AG04450 (cell line): Measurements from ENCODE around the gene DLGAP4. TPM values are rescaled to one million over a fixed set of nuclear protein-coding genes. Genes with fewer than 3 reads are reported as not detected.

Source experiments
- CTCF ChIA-PET: fragments of 300-600, 350-600 bp; formaldehyde crosslinking; extraction: SDS; loops from one replicate; lab custom pipeline; 2022; ENCODE audit warnings: antibody characterized with exemption, inconsistent platforms; lab: Charles Lee
- POLR2A ChIA-PET: fragments of 350-600 bp; formaldehyde crosslinking; extraction: SDS; loops from one replicate; lab custom pipeline; 2021; ENCODE audit warnings: antibody characterized with exemption, inconsistent platforms; lab: Yijun Ruan, JAX
- DNase-seq: peaks from one replicate; pipeline ENCODE4 v3.0.0-alpha.2; 2011; ENCODE audit warnings: low read depth, low spot score
- H3K27ac ChIP-seq: one replicate; pipeline ENCODE4 v1.5.1; 2012; ENCODE audit warnings: low read depth, low read length, control low read depth
- H3K27me3 ChIP-seq: one replicate; pipeline ENCODE4 v1.6.0; 2012; ENCODE audit warnings: low read length; ENCODE audit not compliant: control insufficient read depth, insufficient read depth
- H3K4me3 ChIP-seq: 2 replicates; pipeline ENCODE4 v1.5.1; 2011; ENCODE audit warnings: mild to moderate bottlenecking, low read depth, low read length, control low read depth
- H3K9me3 ChIP-seq: 2 replicates; pipeline ENCODE4 v1.5.1; 2012; ENCODE audit warnings: low read length; ENCODE audit not compliant: control insufficient read depth, insufficient read depth
- CTCF ChIP-seq: IDR thresholded peaks from 2 replicates; pipeline ENCODE4 v1.5.1; 2011; ENCODE audit warnings: low read depth, low read length, control low read depth, inconsistent platforms
- polyA plus RNA-seq: library from polyadenylated mRNA; depleted of rRNA; stranded (reverse); fragments of >200 nt; gene quantifications from 2 replicates; pipeline ENCODE4 v1.2.3, GENCODE V29; 2011

Gene DLGAP4
- polyA plus RNA-seq, 1 experiment: 17.7 TPM

GRCh38 chr20:36306553-36307411, 643 bp downstream of the DLGAP4 start:
- peaks cover 78% of the 10 kb centered on the region for H3K27me3 ChIP-seq
- no peak for DNase-seq
- no peaks in the 10 kb centered on the region; the same call in 1 of the 2 replicates for H3K9me3 ChIP-seq
- ChIA-PET POLR2A (no interaction called here), CTCF (interaction anchor here (0.6 kb wide), 1 partner anchor 125 kb away, joined by 3 read pairs; no protein-coding TSS in a partner anchor)
- no peak overlapping the region for H3K27ac ChIP-seq
- no peak overlapping the region for H3K4me3 ChIP-seq
- TF ChIP-seq CTCF: no peak

- no peak for TF ChIP-seq CTCF
- POLR2A ChIA-PET: no interaction called here
- Histone ChIP-seq H3K27me3 (peaks cover 81% of the 10 kb centered on the region), H3K9me3 (no peaks in the 10 kb centered on the region; the same call in 1 of the 2 replicates), H3K27ac (no peak overlapping the region), H3K4me3 (no peak overlapping the region)
- no peak for DNase-seq
- CTCF ChIA-PET: no interaction called here
Observed at GRCh38 chr20:36307412-36308325, 1.5 kb downstream of the DLGAP4 start.

- Histone ChIP-seq H3K27ac (no peak overlapping the region), H3K9me3 (no peaks in the 10 kb centered on the region; the same call in 1 of the 2 replicates), H3K4me3 (no peak overlapping the region), H3K27me3 (peaks cover 74% of the 10 kb centered on the region)
- no peak for DNase-seq
- TF ChIP-seq CTCF: no peak
- CTCF ChIA-PET: no interaction called here
- POLR2A ChIA-PET: no interaction called here
Observed at GRCh38 chr20:36308353-36308752, 2.2 kb downstream of the DLGAP4 start.

- Histone ChIP-seq H3K9me3 (no peaks in the 10 kb centered on the region; the same call in 1 of the 2 replicates), H3K27me3 (peaks cover 68% of the 10 kb centered on the region), H3K4me3 (no peak overlapping the region), H3K27ac (no peak overlapping the region)
- CTCF ChIA-PET: no interaction called here
- no peak for TF ChIP-seq CTCF
- POLR2A ChIA-PET: no interaction called here
- no peak for DNase-seq
Observed at GRCh38 chr20:36308986-36309385, 2.8 kb downstream of the DLGAP4 start.
